ENCODE measurements around the gene RFX1.

GRCh38 chr19:14030997-14031718 lies 25.0 kb upstream of the RFX1 start:
- TF ChIP-seq, protein P1, sequence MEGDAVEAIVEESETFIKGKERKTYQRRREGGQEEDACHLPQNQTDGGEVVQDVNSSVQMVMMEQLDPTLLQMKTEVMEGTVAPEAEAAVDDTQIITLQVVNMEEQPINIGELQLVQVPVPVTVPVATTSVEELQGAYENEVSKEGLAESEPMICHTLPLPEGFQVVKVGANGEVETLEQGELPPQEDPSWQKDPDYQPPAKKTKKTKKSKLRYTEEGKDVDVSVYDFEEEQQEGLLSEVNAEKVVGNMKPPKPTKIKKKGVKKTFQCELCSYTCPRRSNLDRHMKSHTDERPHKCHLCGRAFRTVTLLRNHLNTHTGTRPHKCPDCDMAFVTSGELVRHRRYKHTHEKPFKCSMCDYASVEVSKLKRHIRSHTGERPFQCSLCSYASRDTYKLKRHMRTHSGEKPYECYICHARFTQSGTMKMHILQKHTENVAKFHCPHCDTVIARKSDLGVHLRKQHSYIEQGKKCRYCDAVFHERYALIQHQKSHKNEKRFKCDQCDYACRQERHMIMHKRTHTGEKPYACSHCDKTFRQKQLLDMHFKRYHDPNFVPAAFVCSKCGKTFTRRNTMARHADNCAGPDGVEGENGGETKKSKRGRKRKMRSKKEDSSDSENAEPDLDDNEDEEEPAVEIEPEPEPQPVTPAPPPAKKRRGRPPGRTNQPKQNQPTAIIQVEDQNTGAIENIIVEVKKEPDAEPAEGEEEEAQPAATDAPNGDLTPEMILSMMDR (IDR thresholded peaks at IDR 0.05), result no peak
- TF ChIP-seq POLR2A (IDR thresholded peaks at IDR 0.05) (no peak), POLR2AphosphoS5 (IDR thresholded peaks at IDR 0.05) (no peak), EP300 (IDR thresholded peaks at IDR 0.05) (no peak)
